Measurements from ENCODE around the gene FGD2. TPM values are rescaled to one million over a fixed set of nuclear protein-coding genes. Genes with fewer than 3 reads are reported as not detected.
A peak's percentile ranks its signal among the peaks of the same experiment; 100 is the strongest.

FGD2 gene
- total RNA-seq, 2 experiments from 2014 or later, result 1.4 to 1.6 TPM

DNA sequence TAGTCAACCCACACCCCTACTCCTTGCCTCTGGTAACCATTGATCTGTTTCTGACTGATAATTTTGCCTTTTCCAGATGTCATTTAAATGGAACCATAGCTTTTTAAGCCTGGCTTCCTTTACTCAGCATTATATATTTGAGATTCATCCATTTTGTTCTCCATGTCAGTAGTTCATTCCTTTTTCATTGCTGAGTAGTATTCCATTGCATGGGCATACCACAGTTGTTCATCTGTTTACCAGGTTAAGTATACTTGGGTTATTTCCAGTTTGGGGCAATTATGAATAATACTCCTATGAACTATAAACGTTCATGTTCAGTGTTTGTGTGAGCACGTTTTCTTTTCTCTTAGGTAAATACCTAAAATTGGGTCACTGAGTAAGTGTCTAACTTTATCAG, 25.1 kb downstream of the FGD2 start:
- no peaks in the 10 kb centered on the region for H3K27me3 Mint-ChIP-seq
- no peak overlapping the region for H3K4me3 Mint-ChIP-seq
- ATAC-seq, result no peak
- POLR2A ChIA-PET, result interaction anchor here (0.7 to 10.1 kb wide), 5 partner anchors 8 to 143 kb away, joined by 3 to 158 read pairs (median 5); partner anchors contain the start of gene PIM1
- CTCF ChIA-PET, result interaction anchor here (3.1 to 19.5 kb wide), 5 partner anchors 11 to 184 kb away, joined by 19 to 784 read pairs (median 405); partner anchors contain the start of gene PIM1
- H3K36me3 Mint-ChIP-seq (ENCODE audit: low read depth), result peaks cover 11% of the 10 kb centered on the region
- DNase-seq, result no peak
- peaks cover 61% of the 10 kb centered on the region for H3K4me1 Mint-ChIP-seq (ENCODE audit: low read depth)
- H3K9me3 Mint-ChIP-seq, result peaks cover 7% of the 10 kb centered on the region
- peak overlapping the region; percentile 74 for H3K27ac Mint-ChIP-seq
- TF ChIP-seq, protein P1, sequence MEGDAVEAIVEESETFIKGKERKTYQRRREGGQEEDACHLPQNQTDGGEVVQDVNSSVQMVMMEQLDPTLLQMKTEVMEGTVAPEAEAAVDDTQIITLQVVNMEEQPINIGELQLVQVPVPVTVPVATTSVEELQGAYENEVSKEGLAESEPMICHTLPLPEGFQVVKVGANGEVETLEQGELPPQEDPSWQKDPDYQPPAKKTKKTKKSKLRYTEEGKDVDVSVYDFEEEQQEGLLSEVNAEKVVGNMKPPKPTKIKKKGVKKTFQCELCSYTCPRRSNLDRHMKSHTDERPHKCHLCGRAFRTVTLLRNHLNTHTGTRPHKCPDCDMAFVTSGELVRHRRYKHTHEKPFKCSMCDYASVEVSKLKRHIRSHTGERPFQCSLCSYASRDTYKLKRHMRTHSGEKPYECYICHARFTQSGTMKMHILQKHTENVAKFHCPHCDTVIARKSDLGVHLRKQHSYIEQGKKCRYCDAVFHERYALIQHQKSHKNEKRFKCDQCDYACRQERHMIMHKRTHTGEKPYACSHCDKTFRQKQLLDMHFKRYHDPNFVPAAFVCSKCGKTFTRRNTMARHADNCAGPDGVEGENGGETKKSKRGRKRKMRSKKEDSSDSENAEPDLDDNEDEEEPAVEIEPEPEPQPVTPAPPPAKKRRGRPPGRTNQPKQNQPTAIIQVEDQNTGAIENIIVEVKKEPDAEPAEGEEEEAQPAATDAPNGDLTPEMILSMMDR (IDR thresholded peaks at IDR 0.05), result no peak
- intact Hi-C loops (cut with micrococcal nuclease), result no loop called here

- POLR2A ChIA-PET, result interaction anchor here (0.5 to 10.1 kb wide), 10 partner anchors 8 to 178 kb away, joined by 3 to 158 read pairs (median 4); partner anchors contain the start of gene PIM1
- intact Hi-C loops (cut with micrococcal nuclease), result no loop called here
- H3K27me3 Mint-ChIP-seq, result no peaks in the 10 kb centered on the region
Observed at GRCh38 chr6:37032239-37032638, 26.8 kb downstream of the FGD2 start.

DNA sequence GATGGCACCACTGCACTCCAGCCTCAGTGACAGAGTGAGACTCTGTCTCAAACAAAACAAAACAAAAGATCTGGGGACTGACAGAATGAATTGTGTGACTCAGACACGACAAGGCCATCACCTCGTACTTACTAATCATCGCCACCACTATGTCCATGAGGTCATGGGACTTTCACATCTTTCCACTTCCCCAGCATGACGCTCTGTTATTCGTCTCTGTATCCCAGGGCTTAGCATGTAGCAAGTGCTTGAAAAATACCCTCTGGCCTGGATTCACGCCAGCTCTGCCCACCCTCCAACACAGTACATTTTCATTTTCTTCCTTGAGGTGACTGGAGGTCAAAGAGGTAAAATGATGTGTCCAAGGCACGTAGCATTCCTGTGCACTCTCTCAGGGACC, 27.8 kb downstream of the FGD2 start:
- H3K9me3 Mint-ChIP-seq, result peaks cover 7% of the 10 kb centered on the region
- CTCF ChIA-PET, result interaction anchor here (1.1 to 19.5 kb wide), 7 partner anchors 9 to 292 kb away, joined by 4 to 502 read pairs (median 9); partner anchors contain the start of gene PIM1
- H3K27me3 Mint-ChIP-seq, result no peaks in the 10 kb centered on the region
- TF ChIP-seq, protein P1 (IDR thresholded peaks at IDR 0.05), result no peak
- DNase-seq (peak; percentile 91), ATAC-seq (peak; percentile 91)
- intact Hi-C loops (cut with micrococcal nuclease), result loop anchor here (1.0 kb wide), 1 partner anchor 15 kb away; no protein-coding TSS in a partner anchor
- peaks cover 11% of the 10 kb centered on the region for H3K36me3 Mint-ChIP-seq (ENCODE audit: low read depth)
- peak overlapping the region; percentile 23 for H3K4me3 Mint-ChIP-seq
- H3K4me1 Mint-ChIP-seq (ENCODE audit: low read depth), result peaks cover 53% of the 10 kb centered on the region
- H3K27ac Mint-ChIP-seq, result peak overlapping the region; percentile 92
- POLR2A ChIA-PET, result interaction anchor here (1.2 to 10.1 kb wide), 8 partner anchors 9 to 176 kb away, joined by 4 to 158 read pairs (median 8); partner anchors contain the start of gene PIM1

More at GRCh38 chr6:37032239-37032638, 26.8 kb downstream of the FGD2 start:
- DNase-seq, result no peak
- Mint-ChIP-seq H3K4me1 (ENCODE audit: low read depth) (peaks cover 55% of the 10 kb centered on the region), H3K36me3 (ENCODE audit: low read depth) (peaks cover 11% of the 10 kb centered on the region), H3K9me3 (peaks cover 7% of the 10 kb centered on the region), H3K4me3 (peak overlapping the region; percentile 5), H3K27ac (peak overlapping the region; percentile 92)
- no peak for ATAC-seq
- CTCF ChIA-PET, result interaction anchor here (0.9 to 19.5 kb wide), 5 partner anchors 12 to 182 kb away, joined by 3 to 784 read pairs (median 405); partner anchors contain the start of gene PIM1
- TF ChIP-seq, protein P1 (IDR thresholded peaks at IDR 0.05), result no peak

DNA sequence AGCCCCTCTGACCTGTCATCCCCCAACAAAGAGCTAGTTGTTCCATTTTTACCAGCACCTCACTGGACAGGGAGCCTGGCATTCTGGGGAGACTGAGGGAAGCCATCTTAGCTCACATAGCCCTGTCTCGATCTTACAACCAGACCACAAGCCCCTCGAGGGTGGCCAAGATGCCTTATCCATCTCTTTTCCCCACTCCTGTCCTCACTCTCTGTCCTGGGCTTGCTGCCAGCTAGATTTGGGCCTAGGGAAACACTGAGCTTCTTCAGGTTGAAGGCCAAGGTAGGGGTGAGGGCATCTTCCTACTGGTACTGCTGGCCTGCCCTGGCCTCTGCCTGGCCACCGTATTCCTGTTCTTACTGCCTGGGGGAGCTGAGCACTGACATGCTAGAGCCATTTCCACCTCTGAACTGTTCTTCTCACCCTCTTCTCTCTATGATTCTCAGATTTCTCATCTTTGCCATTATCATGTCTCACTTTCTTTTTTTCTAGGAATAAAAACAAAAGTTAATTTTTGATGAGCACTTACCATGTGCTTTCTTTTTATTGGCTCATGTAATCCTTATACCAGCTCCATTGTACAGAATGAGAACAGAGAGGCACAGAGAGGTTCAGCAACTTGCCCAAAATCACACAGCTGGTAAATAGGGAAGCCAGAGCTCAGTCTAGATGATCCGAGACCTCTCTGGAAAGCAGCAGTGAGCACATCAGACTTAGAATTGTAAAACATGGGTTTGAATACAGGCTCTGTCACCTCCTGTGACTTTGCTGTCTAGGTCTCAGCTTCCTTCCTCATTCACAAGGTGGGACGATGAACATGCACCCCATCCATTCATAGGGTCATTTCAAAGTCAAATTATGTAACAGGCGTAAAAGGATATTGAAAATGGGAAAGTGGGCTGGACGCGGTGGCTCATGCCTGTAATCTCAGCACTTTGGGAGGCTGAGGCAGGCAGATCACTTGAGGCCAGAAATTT, 28.7 kb downstream of the FGD2 start:
- Mint-ChIP-seq H3K9me3 (peaks cover 7% of the 10 kb centered on the region), H3K27ac (peak overlapping the region; percentile 92), H3K36me3 (ENCODE audit: low read depth) (peaks cover 11% of the 10 kb centered on the region), H3K4me1 (ENCODE audit: low read depth) (peaks cover 54% of the 10 kb centered on the region), H3K27me3 (no peaks in the 10 kb centered on the region), H3K4me3 (peak overlapping the region; percentile 23)
- CTCF ChIA-PET, result interaction anchor here (1.0 to 19.5 kb wide), 9 partner anchors 10 to 292 kb away, joined by 3 to 502 read pairs (median 7); partner anchors contain the start of gene PIM1
- intact Hi-C loops (cut with micrococcal nuclease), result loop anchor here (1.0 kb wide), 1 partner anchor 14 kb away; no protein-coding TSS in a partner anchor
- peak; percentile 21 for ATAC-seq
- peak; percentile 38 for DNase-seq
- TF ChIP-seq, protein P1 (IDR thresholded peaks at IDR 0.05), result no peak
- POLR2A ChIA-PET, result interaction anchor here (1.1 to 10.1 kb wide), 8 partner anchors 8 to 175 kb away, joined by 3 to 158 read pairs (median 8); partner anchors contain the start of gene PIM1
